HepG2 (cell line): ENCODE results near the gene ZBTB46. TPM values are rescaled to one million over a fixed set of nuclear protein-coding genes. Genes with fewer than 3 reads are reported as not detected.

Experiments used
- CENPX ChIP-seq: sonication (generic); formaldehyde crosslinking; IDR thresholded peaks from 2 replicates; pipeline ENCODE4 v1.9.0; 2021; ENCODE audit warnings: mild to moderate bottlenecking, missing genetic modification reagents, moderate library complexity
- FOXC1 ChIP-seq: sonication (generic); formaldehyde crosslinking; IDR thresholded peaks from 2 replicates; pipeline ENCODE4 v1.8.0; 2022; ENCODE audit warnings: mild to moderate bottlenecking, missing genetic modification reagents, borderline replicate concordance
- HNRNPK ChIP-seq: fragments of 200-400 bp; formaldehyde crosslinking; IDR thresholded peaks from 2 replicates; pipeline ENCODE4 v1.6.1; 2018; ENCODE audit warnings: low read length, low read depth, moderate library complexity, mild to moderate bottlenecking; ENCODE audit not compliant: poor library complexity, severe bottlenecking
- KDM4B ChIP-seq: sonication (generic); formaldehyde crosslinking; IDR thresholded peaks from 2 replicates; pipeline ENCODE4 v1.4.0; 2020; ENCODE audit warnings: missing genetic modification reagents
- PCBP1 ChIP-seq: fragments of 200-400 bp; formaldehyde crosslinking; IDR thresholded peaks from 2 replicates; pipeline ENCODE4 v1.6.1; 2017; ENCODE audit warnings: mild to moderate bottlenecking, low read depth, low read length, borderline replicate concordance
- PPARG ChIP-seq: conservative IDR thresholded peaks from 2 replicates; pipeline ENCODE4 v1.6.1; 2016; ENCODE audit warnings: missing biosample characterization, missing genetic modification reagents
- PTBP1 ChIP-seq: fragments of 200-400 bp; formaldehyde crosslinking; IDR thresholded peaks from 2 replicates; pipeline ENCODE4 v1.6.1; 2018; ENCODE audit warnings: low read length, low read depth; ENCODE audit not compliant: poor library complexity, severe bottlenecking
- RAD51 ChIP-seq: fragments of 450-650 bp; IDR thresholded peaks from 2 replicates; pipeline ENCODE4 v1.6.1; 2016; ENCODE audit warnings: borderline replicate concordance
- RFX3 ChIP-seq: IDR thresholded peaks from 2 replicates; pipeline ENCODE4 v1.6.1; 2016; ENCODE audit warnings: missing biosample characterization, missing genetic modification reagents
- RXRA ChIP-seq: sonication (generic); formaldehyde crosslinking; IDR thresholded peaks from 2 replicates; pipeline ENCODE4 v1.5.1; 2020; ENCODE audit warnings: missing genetic modification reagents
- SMAD3 ChIP-seq: sonication (generic); formaldehyde crosslinking; IDR thresholded peaks from 2 replicates; pipeline ENCODE4 v1.4.0; 2020; ENCODE audit warnings: missing genetic modification reagents
- SPEN ChIP-seq: sonication (generic); formaldehyde crosslinking; IDR thresholded peaks from 2 replicates; pipeline ENCODE4 v1.5.1; 2020; ENCODE audit warnings: low read depth, mild to moderate bottlenecking, missing genetic modification reagents
- SYNCRIP ChIP-seq: fragments of 200-400 bp; formaldehyde crosslinking; IDR thresholded peaks from 2 replicates; pipeline ENCODE4 v1.6.1; 2018; ENCODE audit warnings: mild to moderate bottlenecking, low read depth, low read length; ENCODE audit not compliant: insufficient read depth
- TEAD3 ChIP-seq: optimal IDR thresholded peaks from 2 replicates; pipeline ENCODE3; 2016; ENCODE audit warnings: borderline replicate concordance
- TFAP4 ChIP-seq: sonication (generic); IDR thresholded peaks from 2 replicates; pipeline ENCODE4 v1.6.1; 2016; ENCODE audit warnings: low read depth, borderline replicate concordance
- U2AF1 ChIP-seq: fragments of 200-400 bp; formaldehyde crosslinking; optimal IDR thresholded peaks from 2 replicates; pipeline ENCODE3; 2017; ENCODE audit warnings: mild to moderate bottlenecking, low read depth, low read length
- ZFP91 ChIP-seq: sonication (generic); formaldehyde crosslinking; IDR thresholded peaks from 2 replicates; pipeline ENCODE4 v1.9.0; 2022; ENCODE audit warnings: missing genetic modification reagents, mild to moderate bottlenecking, borderline replicate concordance
- ZNF160 ChIP-seq: sonication (generic); formaldehyde crosslinking; IDR thresholded peaks from 2 replicates; pipeline ENCODE4 v1.8.0; 2022; ENCODE audit warnings: mild to moderate bottlenecking, inconsistent platforms, missing genetic modification reagents
- ZNF563 ChIP-seq: sonication (generic); formaldehyde crosslinking; IDR thresholded peaks from 2 replicates; pipeline ENCODE4 v1.8.0; 2022; ENCODE audit warnings: mild to moderate bottlenecking, moderate library complexity, missing genetic modification reagents
- polyA plus RNA-seq, 8 experiments: library from polyadenylated mRNA; depleted of rRNA in 3 of 8; stranded (reverse) in 7 of 8; unstranded in 1 of 8; fragments of >200 nt; fragmentation: Illumina TruSeq in 4 of 8; extraction: Trizol in 4 of 8; gene quantifications; 2 replicates each; pipeline versions ENCODE4 v1.2.1 to v1.2.3, GENCODE V29; 2011 to 2016; ENCODE audit warnings: low read depth in 4 of 8, missing spikeins in 1 of 8, mixed read lengths in 1 of 8; ENCODE audit not compliant: insufficient read depth in 1 of 8
- total RNA-seq, 5 experiments: library from RNA; depleted of rRNA; stranded (reverse); fragments of >200 nt; fragmentation: Illumina TruSeq; extraction: Trizol; gene quantifications; 2 replicates each; pipeline ENCODE4 v1.2.3, GENCODE V29; 2016; ENCODE audit warnings: low read depth in 1 of 5
- TF ChIP-seq, protein P1 (sequence below): sonication (generic); formaldehyde crosslinking; IDR thresholded peaks from 2 replicates; pipeline ENCODE4 v1.5.0; 2020; ENCODE audit warnings: mild to moderate bottlenecking, missing genetic modification reagents, moderate library complexity
- TF ChIP-seq, protein P2 (sequence below): IDR thresholded peaks from 2 replicates; pipeline ENCODE4 v1.6.1; 2016; ENCODE audit warnings: low read depth, control low read depth
- TF ChIP-seq, protein P3 (sequence below): sonication (generic); formaldehyde crosslinking; IDR thresholded peaks from 2 replicates; pipeline ENCODE4 v1.8.1; 2023; ENCODE audit warnings: mild to moderate bottlenecking, inconsistent platforms, moderate library complexity, missing genetic modification reagents, borderline replicate concordance

The ZBTB46 gene
- total and polyA plus RNA-seq, 2 of the 13 experiments (the other 11 are each of a cell fraction or from before 2014, with no cell fraction given): 1.6 to 13.5 TPM

DNA sequence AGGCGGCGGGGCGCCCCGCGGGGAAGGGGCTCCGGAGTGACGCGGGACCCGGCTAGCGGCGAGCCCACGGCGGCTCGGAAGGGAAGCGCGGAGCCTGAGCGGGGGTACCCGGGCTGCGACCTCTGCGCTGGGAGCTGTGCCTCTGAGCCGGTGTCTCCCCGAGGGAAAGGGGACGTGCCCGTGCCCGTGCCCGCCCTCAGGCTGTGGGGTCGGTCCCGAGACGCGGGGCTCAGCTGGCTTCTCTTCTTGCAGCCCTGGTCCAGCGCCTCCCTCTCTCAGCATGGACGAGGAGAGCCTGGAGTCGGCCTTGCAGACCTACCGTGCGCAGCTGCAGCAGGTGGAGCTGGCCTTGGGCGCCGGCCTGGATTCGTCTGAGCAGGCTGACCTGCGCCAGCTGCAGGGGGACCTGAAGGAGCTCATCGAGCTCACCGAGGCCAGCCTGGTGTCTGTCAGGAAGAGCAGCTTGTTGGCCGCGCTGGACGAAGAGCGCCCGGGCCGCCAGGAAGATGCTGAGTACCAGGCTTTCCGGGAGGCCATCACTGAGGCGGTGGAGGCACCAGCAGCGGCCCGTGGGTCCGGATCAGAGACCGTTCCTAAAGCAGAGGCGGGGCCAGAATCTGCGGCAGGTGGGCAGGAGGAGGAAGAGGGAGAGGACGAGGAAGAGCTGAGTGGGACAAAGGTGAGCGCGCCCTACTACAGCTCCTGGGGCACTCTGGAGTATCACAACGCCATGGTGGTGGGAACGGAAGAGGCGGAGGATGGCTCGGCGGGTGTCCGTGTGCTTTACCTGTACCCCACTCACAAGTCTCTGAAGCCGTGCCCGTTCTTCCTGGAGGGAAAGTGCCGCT is 122.5 kb downstream of the ZBTB46 start (continued):
- TF ChIP-seq HNRNPK: no peak
- TF ChIP-seq PCBP1: no peak
- TF ChIP-seq RAD51: no peak
- TF ChIP-seq, protein P1, sequence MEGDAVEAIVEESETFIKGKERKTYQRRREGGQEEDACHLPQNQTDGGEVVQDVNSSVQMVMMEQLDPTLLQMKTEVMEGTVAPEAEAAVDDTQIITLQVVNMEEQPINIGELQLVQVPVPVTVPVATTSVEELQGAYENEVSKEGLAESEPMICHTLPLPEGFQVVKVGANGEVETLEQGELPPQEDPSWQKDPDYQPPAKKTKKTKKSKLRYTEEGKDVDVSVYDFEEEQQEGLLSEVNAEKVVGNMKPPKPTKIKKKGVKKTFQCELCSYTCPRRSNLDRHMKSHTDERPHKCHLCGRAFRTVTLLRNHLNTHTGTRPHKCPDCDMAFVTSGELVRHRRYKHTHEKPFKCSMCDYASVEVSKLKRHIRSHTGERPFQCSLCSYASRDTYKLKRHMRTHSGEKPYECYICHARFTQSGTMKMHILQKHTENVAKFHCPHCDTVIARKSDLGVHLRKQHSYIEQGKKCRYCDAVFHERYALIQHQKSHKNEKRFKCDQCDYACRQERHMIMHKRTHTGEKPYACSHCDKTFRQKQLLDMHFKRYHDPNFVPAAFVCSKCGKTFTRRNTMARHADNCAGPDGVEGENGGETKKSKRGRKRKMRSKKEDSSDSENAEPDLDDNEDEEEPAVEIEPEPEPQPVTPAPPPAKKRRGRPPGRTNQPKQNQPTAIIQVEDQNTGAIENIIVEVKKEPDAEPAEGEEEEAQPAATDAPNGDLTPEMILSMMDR (CRISPR knock-in tag): peak; percentile 30
- TF ChIP-seq SPEN (CRISPR knock-in tag): no peak
- TF ChIP-seq RXRA (CRISPR knock-in tag): 0 out of 2 replicates have a peak, but pooled peaks have one; percentile 48
- no peak for TF ChIP-seq CENPX (CRISPR knock-in tag)
- no peak for TF ChIP-seq TEAD3
- TF ChIP-seq SYNCRIP: no peak
- 0 out of 2 replicates have a peak, but pooled peaks have one; percentile 24 for TF ChIP-seq SMAD3 (CRISPR knock-in tag)
- TF ChIP-seq ZNF563 (CRISPR knock-in tag): no peak
- no peak for TF ChIP-seq RFX3 (CRISPR knock-in tag)
- TF ChIP-seq FOXC1: 0 out of 2 replicates have a peak, but pooled peaks have one; percentile 12
- no peak for TF ChIP-seq PTBP1
- TF ChIP-seq KDM4B: no peak
- TF ChIP-seq U2AF1: no peak
- TF ChIP-seq, protein P2, sequence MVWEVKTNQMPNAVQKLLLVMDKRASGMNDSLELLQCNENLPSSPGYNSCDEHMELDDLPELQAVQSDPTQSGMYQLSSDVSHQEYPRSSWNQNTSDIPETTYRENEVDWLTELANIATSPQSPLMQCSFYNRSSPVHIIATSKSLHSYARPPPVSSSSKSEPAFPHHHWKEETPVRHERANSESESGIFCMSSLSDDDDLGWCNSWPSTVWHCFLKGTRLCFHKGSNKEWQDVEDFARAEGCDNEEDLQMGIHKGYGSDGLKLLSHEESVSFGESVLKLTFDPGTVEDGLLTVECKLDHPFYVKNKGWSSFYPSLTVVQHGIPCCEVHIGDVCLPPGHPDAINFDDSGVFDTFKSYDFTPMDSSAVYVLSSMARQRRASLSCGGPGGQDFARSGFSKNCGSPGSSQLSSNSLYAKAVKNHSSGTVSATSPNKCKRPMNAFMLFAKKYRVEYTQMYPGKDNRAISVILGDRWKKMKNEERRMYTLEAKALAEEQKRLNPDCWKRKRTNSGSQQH: no peak
- peak; percentile 51; the same call in 1 of the 2 replicates for TF ChIP-seq PPARG (CRISPR knock-in tag)
- TF ChIP-seq, protein P3, sequence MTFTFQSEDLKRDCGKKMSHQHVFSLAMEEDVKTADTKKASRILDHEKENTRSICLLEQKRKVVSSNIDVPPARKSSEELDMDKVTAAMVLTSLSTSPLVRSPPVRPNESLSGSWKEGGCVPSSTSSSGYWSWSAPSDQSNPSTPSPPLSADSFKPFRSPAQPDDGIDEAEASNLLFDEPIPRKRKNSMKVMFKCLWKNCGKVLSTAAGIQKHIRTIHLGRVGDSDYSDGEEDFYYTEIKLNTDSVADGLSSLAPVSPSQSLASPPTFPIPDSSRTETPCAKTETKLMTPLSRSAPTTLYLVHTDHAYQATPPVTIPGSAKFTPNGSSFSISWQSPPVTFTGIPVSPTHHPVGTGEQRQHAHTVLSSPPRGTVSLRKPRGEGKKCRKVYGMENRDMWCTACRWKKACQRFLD (CRISPR knock-in tag): 0 out of 2 replicates have a peak, but pooled peaks have one; percentile 65
- TF ChIP-seq TFAP4: peak; percentile 18; the same call in 1 of the 2 replicates
- TF ChIP-seq ZNF160: no peak
- TF ChIP-seq ZFP91: peak; percentile 27; the same call in 1 of the 2 replicates
